Prostate gland (tissue), 2 donors: ENCODE measurements around the gene AP2A1.

ENCODE experiments used
- POLR2A ChIP-seq: fragments of 450-650 bp; IDR thresholded peaks from one replicate; pipeline ENCODE4 v1.6.1; 2016; ENCODE audit warnings: antibody characterized with exemption, mild to moderate bottlenecking
- TF ChIP-seq, protein P1 (sequence below), 4 experiments: fragments of 200-600 bp in 2 of 4; fragments of 450-650 bp in 2 of 4; sonication (generic) in 2 of 4; IDR thresholded peaks; 1 replicate in 3 of 4; 2 replicates in 1 of 4; pipeline ENCODE4 v1.5.1; 2016 to 2019; ENCODE audit warnings: antibody characterized with exemption in 4 of 4, mild to moderate bottlenecking in 2 of 4, moderate library complexity in 2 of 4

DNA sequence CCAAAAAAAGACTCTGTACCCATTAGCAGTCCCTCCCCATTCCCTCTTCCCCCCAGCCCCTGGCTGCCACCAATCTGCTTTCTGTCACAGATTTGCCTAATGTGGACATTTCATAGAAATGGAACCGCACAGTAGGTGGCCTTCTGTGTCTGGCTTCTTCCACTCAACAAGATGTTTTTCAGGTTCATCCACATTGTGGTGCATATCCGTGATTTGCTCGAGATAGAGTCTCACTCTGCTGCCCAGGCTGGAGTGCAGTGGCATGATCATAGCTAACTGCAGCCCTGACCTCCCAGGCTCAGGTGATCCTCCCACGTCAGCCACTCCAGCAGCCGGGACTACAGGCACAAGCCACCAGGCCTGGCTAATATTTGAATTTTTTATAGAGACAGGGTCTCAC, 20.9 kb downstream of the AP2A1 start:
- TF ChIP-seq, protein P1, sequence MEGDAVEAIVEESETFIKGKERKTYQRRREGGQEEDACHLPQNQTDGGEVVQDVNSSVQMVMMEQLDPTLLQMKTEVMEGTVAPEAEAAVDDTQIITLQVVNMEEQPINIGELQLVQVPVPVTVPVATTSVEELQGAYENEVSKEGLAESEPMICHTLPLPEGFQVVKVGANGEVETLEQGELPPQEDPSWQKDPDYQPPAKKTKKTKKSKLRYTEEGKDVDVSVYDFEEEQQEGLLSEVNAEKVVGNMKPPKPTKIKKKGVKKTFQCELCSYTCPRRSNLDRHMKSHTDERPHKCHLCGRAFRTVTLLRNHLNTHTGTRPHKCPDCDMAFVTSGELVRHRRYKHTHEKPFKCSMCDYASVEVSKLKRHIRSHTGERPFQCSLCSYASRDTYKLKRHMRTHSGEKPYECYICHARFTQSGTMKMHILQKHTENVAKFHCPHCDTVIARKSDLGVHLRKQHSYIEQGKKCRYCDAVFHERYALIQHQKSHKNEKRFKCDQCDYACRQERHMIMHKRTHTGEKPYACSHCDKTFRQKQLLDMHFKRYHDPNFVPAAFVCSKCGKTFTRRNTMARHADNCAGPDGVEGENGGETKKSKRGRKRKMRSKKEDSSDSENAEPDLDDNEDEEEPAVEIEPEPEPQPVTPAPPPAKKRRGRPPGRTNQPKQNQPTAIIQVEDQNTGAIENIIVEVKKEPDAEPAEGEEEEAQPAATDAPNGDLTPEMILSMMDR (IDR thresholded peaks at IDR 0.05) = no peak
- no peak for TF ChIP-seq POLR2A
